Activated CD8-positive, alpha-beta T cell treated with anti-CD3 and anti-CD28 coated beads, Interleukin-2, amount 10 ng/mL, durations not matched to agents 7 days and 5 days (primary cell): ENCODE results near the gene COL6A3. TPM values are rescaled to one million over a fixed set of nuclear protein-coding genes. Genes with fewer than 3 reads are reported as not detected.
"Not testable (repeated sequence)": the region's sequence is repeated elsewhere in the genome, so short reads cannot be mapped to it uniquely, and the experiment has no call there.

ENCODE experiments used
- ATAC-seq: fragments of 150-1000 bp; cut with Tn5 transposase; one replicate; pipeline ENCODE4 v1.10.0; 2021; ENCODE audit warnings: moderate library complexity
- CTCF ChIA-PET: fragments of 350-600 bp; sonication (Branson Sonifier 250); formaldehyde crosslinking; loops from one replicate; lab custom pipeline; 2021; ENCODE audit warnings: antibody characterized with exemption; lab: Charles Lee
- POLR2A ChIA-PET: fragments of 350-600 bp; sonication (Branson Sonifier 250); formaldehyde crosslinking; loops from one replicate; lab custom pipeline; 2021; ENCODE audit warnings: antibody characterized with exemption; lab: Charles Lee
- DNase-seq: peaks from one replicate; pipeline ENCODE4 v3.0.0-alpha.2; 2020
- H3K27ac Mint-ChIP-seq: one replicate; pipeline ENCODE4 v1.8.0; 2021; ENCODE audit warnings: mild to moderate bottlenecking, mixed read lengths
- H3K27me3 Mint-ChIP-seq: one replicate; pipeline ENCODE4 v1.8.0; 2021; ENCODE audit warnings: low read depth, mixed read lengths
- H3K36me3 Mint-ChIP-seq: one replicate; pipeline ENCODE4 v1.8.0; 2021; ENCODE audit warnings: low read depth, mixed read lengths
- H3K4me1 Mint-ChIP-seq: one replicate; pipeline ENCODE4 v1.8.0; 2021; ENCODE audit warnings: low read depth, mixed read lengths
- H3K4me3 Mint-ChIP-seq: one replicate; pipeline ENCODE4 v1.8.0; 2021; ENCODE audit warnings: mild to moderate bottlenecking, mixed read lengths
- H3K9me3 Mint-ChIP-seq: one replicate; pipeline ENCODE4 v1.8.0; 2022; ENCODE audit warnings: mixed read lengths; ENCODE audit not compliant: insufficient read depth
- total RNA-seq, 2 experiments: library from RNA; stranded (reverse); gene quantifications; one replicate each; pipeline ENCODE4 v1.2.3, GENCODE V29; 2021

COL6A3 gene
- total RNA-seq, 2 experiments from 2014 or later: 0.03 to 0.10 TPM

GRCh38 chr2:237374284-237375060, 39.5 kb downstream of the COL6A3 start:
- Mint-ChIP-seq H3K4me3 (no peak overlapping the region), H3K36me3 (no peaks in the 10 kb centered on the region), H3K27me3 (no peaks in the 10 kb centered on the region), H3K9me3 (no peaks in the 10 kb centered on the region), H3K4me1 (no peaks in the 10 kb centered on the region), H3K27ac (no peak overlapping the region)
- ChIA-PET CTCF (no interaction called here), POLR2A (no interaction called here)
- ATAC-seq (no peak), DNase-seq (no peak)

DNA sequence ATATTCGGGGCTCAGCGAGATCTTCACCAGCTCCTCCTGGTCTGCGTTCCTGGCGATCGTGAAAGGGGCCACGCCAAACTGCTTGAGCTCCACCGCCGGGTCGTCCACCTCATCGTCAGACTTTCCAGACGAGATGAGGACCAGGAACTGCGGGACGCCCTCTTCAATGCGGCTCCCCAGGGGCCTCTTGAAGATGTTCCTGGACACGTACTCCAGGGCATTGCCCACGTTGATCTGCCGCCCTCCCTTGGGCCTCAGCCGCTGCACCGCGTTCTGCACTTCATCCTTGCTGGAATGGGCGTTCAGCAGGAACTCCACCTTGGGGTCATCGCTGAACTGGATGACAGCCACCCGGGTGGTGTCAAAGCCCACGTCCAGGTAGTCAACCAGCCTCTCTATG, 42.1 kb downstream of the COL6A3 start:
- Mint-ChIP-seq H3K27ac (no peak overlapping the region), H3K4me3 (no peak overlapping the region), H3K9me3 (no peaks in the 10 kb centered on the region), H3K27me3 (no peaks in the 10 kb centered on the region), H3K36me3 (no peaks in the 10 kb centered on the region), H3K4me1 (no peaks in the 10 kb centered on the region)
- ATAC-seq (no peak), DNase-seq (no peak)
- ChIA-PET CTCF (no interaction called here), POLR2A (no interaction called here)

DNA sequence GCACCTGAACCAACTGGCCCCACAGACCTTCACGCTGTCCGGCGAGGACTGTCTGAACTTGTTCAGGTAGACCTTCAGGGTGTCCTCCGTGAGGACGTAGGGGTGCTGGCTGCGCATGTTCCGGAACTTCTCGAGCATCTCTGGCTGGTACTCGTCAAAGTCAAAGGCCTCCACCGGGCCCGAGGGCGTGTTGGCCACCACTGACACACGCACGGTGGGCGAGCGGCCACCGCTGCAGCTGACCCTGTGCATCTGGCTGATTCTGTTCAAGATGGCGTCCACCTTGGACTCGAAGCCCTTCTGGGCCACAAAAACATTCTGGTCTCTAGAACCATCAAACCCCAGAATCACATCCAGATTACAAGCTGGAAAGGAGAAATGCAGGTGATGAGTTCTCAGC, 48.3 kb downstream of the COL6A3 start:
- Mint-ChIP-seq H3K4me1 (no peaks in the 10 kb centered on the region), H3K27ac (no peak overlapping the region), H3K9me3 (no peaks in the 10 kb centered on the region), H3K4me3 (no peak overlapping the region), H3K36me3 (no peaks in the 10 kb centered on the region), H3K27me3 (no peaks in the 10 kb centered on the region)
- ChIA-PET CTCF (interaction anchor here (1.0 kb wide), 1 partner anchor 109 kb away, joined by 3 read pairs; no protein-coding TSS in a partner anchor), POLR2A (no interaction called here)
- ATAC-seq: no peak
- DNase-seq: no peak

GRCh38 chr2:237364655-237365054, 49.3 kb downstream of the COL6A3 start:
- Mint-ChIP-seq H3K36me3 (no peaks in the 10 kb centered on the region), H3K4me1 (no peaks in the 10 kb centered on the region), H3K27me3 (no peaks in the 10 kb centered on the region), H3K4me3 (no peak overlapping the region), H3K27ac (no peak overlapping the region), H3K9me3 (no peaks in the 10 kb centered on the region)
- CTCF ChIA-PET: no interaction called here
- no peak for ATAC-seq
- POLR2A ChIA-PET: no interaction called here
- no peak for DNase-seq

- POLR2A ChIA-PET: no interaction called here
- H3K4me3 Mint-ChIP-seq: no peak overlapping the region
- no peak overlapping the region for H3K27ac Mint-ChIP-seq
- CTCF ChIA-PET: no interaction called here
- H3K9me3 Mint-ChIP-seq: no peaks in the 10 kb centered on the region
- no peaks in the 10 kb centered on the region for H3K36me3 Mint-ChIP-seq
- ATAC-seq (no peak), DNase-seq (no peak)
- no peaks in the 10 kb centered on the region for H3K4me1 Mint-ChIP-seq
- H3K27me3 Mint-ChIP-seq: no peaks in the 10 kb centered on the region
These were observed 52.6 kb downstream of the COL6A3 start for GRCh38 chr2:237361194-237362004.

- Mint-ChIP-seq H3K4me3 (no peak overlapping the region), H3K4me1 (no peaks in the 10 kb centered on the region), H3K36me3 (no peaks in the 10 kb centered on the region), H3K27ac (no peak overlapping the region), H3K9me3 (no peaks in the 10 kb centered on the region), H3K27me3 (no peaks in the 10 kb centered on the region)
- DNase-seq: no peak
- no peak for ATAC-seq
- POLR2A ChIA-PET: no interaction called here
- CTCF ChIA-PET: interaction anchor here (0.7 kb wide), 1 partner anchor 38 kb away, joined by 4 read pairs; no protein-coding TSS in a partner anchor
These were observed 53.8 kb downstream of the COL6A3 start for GRCh38 chr2:237359894-237360780.

GRCh38 chr2:237359518-237359840, 54.5 kb downstream of the COL6A3 start:
- POLR2A ChIA-PET: no interaction called here
- Mint-ChIP-seq H3K4me1 (no peaks in the 10 kb centered on the region), H3K4me3 (no peak overlapping the region), H3K27me3 (no peaks in the 10 kb centered on the region), H3K9me3 (no peaks in the 10 kb centered on the region), H3K27ac (no peak overlapping the region), H3K36me3 (no peaks in the 10 kb centered on the region)
- CTCF ChIA-PET: interaction anchor here (0.7 kb wide), 1 partner anchor 39 kb away, joined by 4 read pairs; no protein-coding TSS in a partner anchor
- no peak for ATAC-seq
- no peak for DNase-seq

- Mint-ChIP-seq H3K27me3 (no peaks in the 10 kb centered on the region), H3K4me3 (no peak overlapping the region), H3K36me3 (no peaks in the 10 kb centered on the region), H3K4me1 (no peaks in the 10 kb centered on the region), H3K27ac (no peak overlapping the region), H3K9me3 (no peaks in the 10 kb centered on the region)
- ATAC-seq (no peak), DNase-seq (no peak)
- CTCF ChIA-PET: interaction anchor here (0.7 kb wide), 1 partner anchor 39 kb away, joined by 4 read pairs; no protein-coding TSS in a partner anchor
- POLR2A ChIA-PET: no interaction called here
These were observed 55.0 kb downstream of the COL6A3 start for GRCh38 chr2:237358721-237359517.

DNA sequence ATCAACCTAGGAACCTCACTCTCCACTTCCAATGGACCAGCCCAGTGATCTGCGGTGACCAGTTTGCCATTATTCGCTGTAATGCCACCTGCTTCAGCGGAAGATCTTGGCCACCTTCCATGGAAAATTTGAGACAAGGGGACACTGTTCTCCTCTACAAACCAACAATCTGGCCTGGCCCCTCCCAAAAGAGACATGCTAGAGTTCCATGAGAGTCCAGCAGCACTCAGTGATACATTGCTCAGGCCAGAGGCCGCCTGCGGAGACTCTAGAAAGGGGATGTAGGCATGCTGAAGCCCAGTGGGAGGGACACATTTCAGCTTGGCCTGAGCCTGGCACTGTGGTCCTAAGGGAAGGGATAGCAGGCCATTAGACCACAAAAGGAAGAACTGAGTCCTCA, 58.3 kb downstream of the COL6A3 start:
- Mint-ChIP-seq H3K4me1 (no peaks in the 10 kb centered on the region), H3K27ac (no peak overlapping the region), H3K36me3 (no peaks in the 10 kb centered on the region), H3K4me3 (no peak overlapping the region), H3K27me3 (no peaks in the 10 kb centered on the region), H3K9me3 (no peaks in the 10 kb centered on the region)
- ATAC-seq: no peak
- POLR2A ChIA-PET: no interaction called here
- DNase-seq: no peak
- CTCF ChIA-PET: no interaction called here

DNA sequence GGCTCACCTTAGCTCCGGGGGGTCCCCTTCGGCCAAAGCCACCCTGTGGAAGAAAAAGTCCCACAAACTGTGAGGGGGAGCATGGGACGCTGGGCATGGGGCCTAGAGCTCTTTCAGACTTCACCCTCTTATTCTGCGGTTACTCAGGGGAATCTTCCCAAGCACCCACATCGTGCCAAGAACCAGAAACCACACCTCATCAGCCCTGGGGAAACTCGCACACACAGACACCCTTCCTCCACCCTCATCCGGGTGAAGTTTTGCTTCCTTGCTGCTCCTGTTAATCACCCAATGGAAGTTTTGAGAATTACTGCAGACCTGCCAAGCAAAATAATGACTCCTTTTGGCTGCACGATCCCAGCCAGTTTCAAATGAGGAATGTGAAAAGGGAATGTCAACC, 59.1 kb downstream of the COL6A3 start:
- H3K9me3 Mint-ChIP-seq: no peaks in the 10 kb centered on the region
- ChIA-PET POLR2A (no interaction called here), CTCF (no interaction called here)
- H3K4me1 Mint-ChIP-seq: no peaks in the 10 kb centered on the region
- H3K36me3 Mint-ChIP-seq: no peaks in the 10 kb centered on the region
- no peak overlapping the region for H3K27ac Mint-ChIP-seq
- H3K27me3 Mint-ChIP-seq: no peaks in the 10 kb centered on the region
- no peak for ATAC-seq
- no peak for DNase-seq
- no peak overlapping the region for H3K4me3 Mint-ChIP-seq

- H3K27ac Mint-ChIP-seq, POLR2A ChIA-PET, H3K9me3 Mint-ChIP-seq, ATAC-seq, H3K27me3 Mint-ChIP-seq, DNase-seq, H3K4me1 Mint-ChIP-seq, H3K36me3 Mint-ChIP-seq, H3K4me3 Mint-ChIP-seq, CTCF ChIA-PET: not testable (repeated sequence)
These were observed 59.8 kb downstream of the COL6A3 start for GRCh38 chr2:237354172-237354571.
